ENCODE data around the gene HNMT. TPM values are rescaled to one million over a fixed set of nuclear protein-coding genes. Genes with fewer than 3 reads are reported as not detected.

The HNMT gene
- total and polyA plus RNA-seq, 9 donors = 56.3 to 140 (median 76.5) TPM

DNA sequence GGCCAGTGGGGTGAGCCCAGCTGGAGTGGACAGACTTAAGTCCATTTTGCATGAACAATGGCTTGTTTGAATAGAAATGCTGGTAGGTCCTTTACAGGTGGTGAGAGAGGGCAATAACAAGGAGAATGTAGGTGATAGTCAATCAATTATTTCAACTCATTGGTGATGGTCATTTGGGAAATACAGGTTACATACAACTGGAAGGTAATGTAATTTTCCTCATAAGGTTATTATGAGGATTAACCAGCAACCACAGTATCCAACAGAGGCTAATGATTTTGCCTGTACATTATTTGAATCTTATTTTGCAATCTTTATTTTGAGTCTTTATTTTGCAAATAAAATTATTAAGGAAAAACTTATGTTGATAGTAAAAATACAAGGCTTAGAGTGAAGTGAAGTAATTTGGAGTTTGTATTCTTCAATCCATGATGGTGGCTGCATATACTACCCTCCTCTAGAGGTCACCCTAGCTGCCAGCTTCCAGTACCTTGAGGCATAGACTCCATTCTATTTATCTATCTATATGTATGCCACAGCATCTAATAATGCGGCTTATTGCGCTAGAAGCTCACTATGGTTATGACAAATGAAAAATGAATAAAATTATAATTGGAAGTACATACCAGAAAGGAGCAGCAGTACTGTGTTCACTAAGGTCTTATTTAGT is 20.5 kb upstream of the HNMT start:
- no peaks in the 10 kb centered on the region for H3K27me3 ChIP-seq
- intact Hi-C loops (cut with DNase I) = loop anchor here in 1 of 4 donors (10.0 kb wide), 1 partner anchor 431 kb away; no protein-coding TSS in a partner anchor

DNA sequence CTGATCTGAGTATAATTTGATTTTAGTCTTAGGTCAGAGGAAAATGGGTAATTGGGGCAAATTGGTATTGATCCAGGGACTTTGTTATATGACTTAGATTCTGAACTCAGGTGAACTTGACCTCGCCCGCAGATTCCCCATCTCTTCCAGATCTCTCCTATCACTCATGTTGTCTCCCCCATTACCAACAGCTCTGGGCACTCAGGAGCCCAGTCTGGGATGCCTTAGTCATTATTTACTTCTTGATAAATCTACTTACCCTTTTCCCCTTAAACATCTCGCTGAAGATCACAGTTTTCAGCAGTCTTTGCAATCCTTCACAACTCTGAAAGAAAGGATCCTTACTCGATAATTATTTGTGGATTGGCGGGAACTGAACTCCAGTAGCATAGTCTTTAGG is 19.6 kb upstream of the HNMT start:
- no peaks in the 10 kb centered on the region for H3K9me3 ChIP-seq
- H3K4me1 ChIP-seq (ENCODE audit: insufficient read depth) = no peaks in the 10 kb centered on the region
- H3K27ac ChIP-seq = no peak overlapping the region
- H3K4me3 ChIP-seq = no peak overlapping the region
- intact Hi-C loops (cut with DNase I) = loop anchor here in 1 of 4 donors (10.0 kb wide), 1 partner anchor 430 kb away; no protein-coding TSS in a partner anchor
- TF ChIP-seq EP300 (IDR thresholded peaks at IDR 0.05) (no peak), POLR2A (IDR thresholded peaks at IDR 0.05) (no peak)
- TF ChIP-seq, protein P1, sequence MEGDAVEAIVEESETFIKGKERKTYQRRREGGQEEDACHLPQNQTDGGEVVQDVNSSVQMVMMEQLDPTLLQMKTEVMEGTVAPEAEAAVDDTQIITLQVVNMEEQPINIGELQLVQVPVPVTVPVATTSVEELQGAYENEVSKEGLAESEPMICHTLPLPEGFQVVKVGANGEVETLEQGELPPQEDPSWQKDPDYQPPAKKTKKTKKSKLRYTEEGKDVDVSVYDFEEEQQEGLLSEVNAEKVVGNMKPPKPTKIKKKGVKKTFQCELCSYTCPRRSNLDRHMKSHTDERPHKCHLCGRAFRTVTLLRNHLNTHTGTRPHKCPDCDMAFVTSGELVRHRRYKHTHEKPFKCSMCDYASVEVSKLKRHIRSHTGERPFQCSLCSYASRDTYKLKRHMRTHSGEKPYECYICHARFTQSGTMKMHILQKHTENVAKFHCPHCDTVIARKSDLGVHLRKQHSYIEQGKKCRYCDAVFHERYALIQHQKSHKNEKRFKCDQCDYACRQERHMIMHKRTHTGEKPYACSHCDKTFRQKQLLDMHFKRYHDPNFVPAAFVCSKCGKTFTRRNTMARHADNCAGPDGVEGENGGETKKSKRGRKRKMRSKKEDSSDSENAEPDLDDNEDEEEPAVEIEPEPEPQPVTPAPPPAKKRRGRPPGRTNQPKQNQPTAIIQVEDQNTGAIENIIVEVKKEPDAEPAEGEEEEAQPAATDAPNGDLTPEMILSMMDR (IDR thresholded peaks at IDR 0.05) = no peak
- H3K36me3 ChIP-seq = no peaks in the 10 kb centered on the region
- 72 to 91% (median 75%) methylated on average over 5 of the region's 5 CpGs for WGBS, 3 donors
- no peak for DNase-seq
- no peaks in the 10 kb centered on the region for H3K27me3 ChIP-seq

More for the DNA sequence above, 20.5 kb upstream of the HNMT start:
- Histone ChIP-seq H3K36me3 (no peaks in the 10 kb centered on the region), H3K4me1 (ENCODE audit: insufficient read depth) (no peaks in the 10 kb centered on the region), H3K27ac (no peak overlapping the region), H3K9me3 (no peaks in the 10 kb centered on the region), H3K4me3 (no peak overlapping the region)
- no peak for DNase-seq
- TF ChIP-seq EP300 (IDR thresholded peaks at IDR 0.05) (no peak), POLR2A (IDR thresholded peaks at IDR 0.05) (no peak)
- TF ChIP-seq, protein P1 (IDR thresholded peaks at IDR 0.05) = no peak
- 95 to 99% (median 98%) methylated on average over 2 of the region's 2 CpGs for WGBS, 3 donors

DNA sequence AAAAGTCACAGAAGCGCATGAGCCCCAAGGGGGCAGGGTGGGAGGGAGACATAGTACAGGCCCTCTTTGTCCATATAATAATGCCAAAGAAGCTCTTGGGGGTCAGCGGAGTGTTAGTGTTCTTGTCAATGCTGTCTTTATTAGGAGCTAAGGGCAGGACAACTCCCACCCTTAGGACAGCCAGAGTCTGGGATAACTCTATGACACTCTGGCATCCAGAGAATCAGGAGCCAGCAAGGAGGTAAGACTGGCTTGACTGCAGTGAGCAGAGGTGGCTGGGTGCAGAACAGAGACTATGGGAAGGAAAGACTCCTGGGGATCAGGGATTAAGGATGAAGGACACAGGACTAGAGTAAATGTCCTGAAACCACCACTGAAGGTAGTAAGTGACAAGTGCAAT is 19.0 kb upstream of the HNMT start:
- H3K27me3 ChIP-seq = no peaks in the 10 kb centered on the region
- TF ChIP-seq POLR2A (IDR thresholded peaks at IDR 0.05) (no peak), EP300 (IDR thresholded peaks at IDR 0.05) (no peak)
- TF ChIP-seq, protein P1 (IDR thresholded peaks at IDR 0.05) = no peak
- DNase-seq = no peak
- no peaks in the 10 kb centered on the region for H3K9me3 ChIP-seq
- no peak overlapping the region for H3K4me3 ChIP-seq
- H3K4me1 ChIP-seq (ENCODE audit: insufficient read depth) = no peaks in the 10 kb centered on the region
- 66 to 99% (median 83%) methylated on average over 2 of the region's 2 CpGs for WGBS, 3 donors
- intact Hi-C loops (cut with DNase I) = loop anchor here in 1 of 4 donors (10.0 kb wide), 1 partner anchor 430 kb away; no protein-coding TSS in a partner anchor
- H3K36me3 ChIP-seq = no peaks in the 10 kb centered on the region
- H3K27ac ChIP-seq = no peak overlapping the region

DNA sequence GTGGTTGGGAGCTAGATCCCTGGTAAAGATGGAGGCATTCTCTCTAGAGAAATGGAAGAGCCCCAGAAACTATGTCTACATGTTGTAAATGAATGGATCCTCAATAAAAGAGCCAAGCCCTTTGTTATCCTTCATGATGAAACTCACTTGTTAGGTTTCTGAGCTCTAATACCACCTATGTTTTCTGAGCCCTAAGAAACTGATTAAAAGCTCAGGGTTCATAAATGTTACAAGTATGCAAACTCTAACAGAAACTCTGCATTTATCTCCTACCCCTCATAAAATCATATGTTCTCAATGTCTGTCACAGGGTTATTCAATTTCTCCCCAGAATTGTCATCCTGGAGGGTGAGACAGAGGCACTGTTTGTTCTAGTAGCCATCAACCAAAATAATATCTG is 18.0 kb upstream of the HNMT start:
- Histone ChIP-seq H3K9me3 (no peaks in the 10 kb centered on the region), H3K4me3 (no peak overlapping the region), H3K4me1 (ENCODE audit: insufficient read depth) (no peaks in the 10 kb centered on the region), H3K36me3 (no peaks in the 10 kb centered on the region), H3K27ac (no peak overlapping the region), H3K27me3 (no peaks in the 10 kb centered on the region)
- no peak for DNase-seq
- intact Hi-C loops (cut with DNase I) = loop anchor here in 1 of 4 donors (10.0 kb wide), 1 partner anchor 429 kb away; no protein-coding TSS in a partner anchor
- TF ChIP-seq EP300 (IDR thresholded peaks at IDR 0.05) (no peak), POLR2A (IDR thresholded peaks at IDR 0.05) (no peak)
- TF ChIP-seq, protein P1 (IDR thresholded peaks at IDR 0.05) = no peak

Measured in ovary (tissue), 9 donors.